Measurements from ENCODE around the gene CNTNAP4. TPM values are rescaled to one million over a fixed set of nuclear protein-coding genes. Genes with fewer than 3 reads are reported as not detected.

Gene CNTNAP4
- total and polyA plus RNA-seq, 3 experiments from 2014 or later = not detected

DNA sequence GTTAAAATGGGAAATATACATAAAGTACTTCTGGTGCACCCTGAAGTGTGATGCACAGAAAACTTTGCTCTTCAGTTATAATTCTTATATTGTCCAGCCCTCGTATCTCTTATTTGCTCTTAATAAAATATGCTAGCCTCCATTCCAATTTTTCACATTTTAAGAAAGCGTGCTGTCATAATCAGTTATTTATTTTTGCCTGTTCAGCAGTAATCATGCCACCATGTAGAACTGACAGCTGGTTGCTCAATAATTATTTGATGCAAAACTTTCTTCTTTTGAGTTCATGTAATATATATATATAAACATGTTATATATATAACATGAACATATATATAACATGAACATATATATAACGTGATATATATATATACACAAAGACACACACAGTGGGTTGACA, 294.6 kb downstream of the CNTNAP4 start:
- peaks cover 6 to 24% (median 10%) of the 10 kb centered on the region in 5 donors for H3K9me3 Mint-ChIP-seq
- CTCF ChIA-PET = no interaction called here
- H3K36me3 Mint-ChIP-seq = peaks cover 0 to 2% (median 0%) of the 10 kb centered on the region in 3 donors
- POLR2A ChIA-PET = no interaction called here
- no peaks in the 10 kb centered on the region for H3K27me3 ChIP-seq (ENCODE audit: insufficient read depth, low read length, poor library complexity, severe bottlenecking)
- H3K27ac ChIP-seq (ENCODE audit: low read depth, low read length) = no peak overlapping the region
- no peaks in the 10 kb centered on the region for H3K9me3 ChIP-seq (ENCODE audit: low read length)
- H3K27ac Mint-ChIP-seq = no peak overlapping the region
- no peaks in the 10 kb centered on the region for H3K36me3 ChIP-seq (ENCODE audit: insufficient read depth, low read length)
- H3K4me3 ChIP-seq (ENCODE audit: low read length) = no peak overlapping the region
- DNase-seq = no peak
- H3K27me3 Mint-ChIP-seq = no peaks in the 10 kb centered on the region
- no peaks in the 10 kb centered on the region for H3K4me1 ChIP-seq (ENCODE audit: insufficient read depth, low read length)
- no peak overlapping the region for H3K4me3 Mint-ChIP-seq
- H3K4me1 Mint-ChIP-seq = no peaks in the 10 kb centered on the region

DNA sequence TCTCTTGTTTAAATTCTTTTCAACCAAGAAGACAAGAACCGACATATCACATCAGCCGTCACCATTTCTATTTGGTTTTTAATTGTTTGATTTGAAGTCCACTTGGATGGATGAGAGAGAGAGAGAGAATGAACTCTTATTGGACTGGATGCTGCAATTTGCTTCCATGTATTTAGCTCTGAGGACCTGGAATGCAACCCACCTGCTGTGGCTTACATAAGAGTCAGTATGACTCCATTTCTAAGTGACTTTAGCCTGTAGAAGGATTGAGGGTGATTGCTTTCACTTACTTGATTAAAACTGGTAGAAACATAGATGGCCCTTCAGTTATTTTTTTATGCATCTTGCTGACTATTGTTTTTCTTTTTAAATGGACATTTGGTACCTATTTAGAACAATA, 296.1 kb downstream of the CNTNAP4 start:
- Histone ChIP-seq H3K4me3 (ENCODE audit: low read length) (no peak overlapping the region), H3K27me3 (ENCODE audit: insufficient read depth, low read length, poor library complexity, severe bottlenecking) (no peaks in the 10 kb centered on the region), H3K9me3 (ENCODE audit: low read length) (no peaks in the 10 kb centered on the region), H3K36me3 (ENCODE audit: insufficient read depth, low read length) (no peaks in the 10 kb centered on the region), H3K27ac (ENCODE audit: low read depth, low read length) (no peak overlapping the region), H3K4me1 (ENCODE audit: insufficient read depth, low read length) (no peaks in the 10 kb centered on the region)
- no peak overlapping the region for H3K4me3 Mint-ChIP-seq
- H3K9me3 Mint-ChIP-seq = peaks cover 4 to 31% (median 10%) of the 10 kb centered on the region in 5 donors
- no peaks in the 10 kb centered on the region for H3K4me1 Mint-ChIP-seq
- H3K36me3 Mint-ChIP-seq = peaks cover 0 to 2% (median 0%) of the 10 kb centered on the region in 3 donors
- no peak overlapping the region for H3K27ac Mint-ChIP-seq
- no peaks in the 10 kb centered on the region for H3K27me3 Mint-ChIP-seq
- ChIA-PET CTCF (no interaction called here), POLR2A (no interaction called here)
- no peak for DNase-seq

DNA sequence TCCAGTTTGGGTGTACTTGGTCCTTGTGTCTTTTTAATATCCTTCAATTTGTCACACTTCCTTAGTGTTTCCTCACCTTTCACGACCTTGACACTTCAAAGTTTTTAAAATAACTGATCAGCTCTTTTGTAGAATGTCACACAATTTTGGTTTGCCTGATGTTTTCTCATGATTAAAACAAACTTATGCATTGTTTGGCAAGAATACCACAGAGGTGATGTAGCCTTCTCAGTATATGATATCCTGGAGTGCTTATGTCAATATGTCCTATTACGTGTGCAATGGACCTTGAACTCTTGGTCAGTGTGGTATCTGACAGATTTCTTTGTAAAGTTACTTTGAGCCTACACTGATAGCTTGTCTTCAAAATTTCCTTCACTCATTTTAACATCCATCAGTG, 297.4 kb downstream of the CNTNAP4 start:
- Mint-ChIP-seq H3K36me3 (peaks cover 0 to 2% (median 0%) of the 10 kb centered on the region in 3 donors), H3K9me3 (peaks cover 4 to 27% (median 12%) of the 10 kb centered on the region in 5 donors), H3K27me3 (no peaks in the 10 kb centered on the region), H3K27ac (no peak overlapping the region), H3K4me1 (no peaks in the 10 kb centered on the region), H3K4me3 (no peak overlapping the region)
- Histone ChIP-seq H3K27me3 (ENCODE audit: insufficient read depth, low read length, poor library complexity, severe bottlenecking) (no peaks in the 10 kb centered on the region), H3K4me3 (ENCODE audit: low read length) (no peak overlapping the region), H3K4me1 (ENCODE audit: insufficient read depth, low read length) (no peaks in the 10 kb centered on the region), H3K27ac (ENCODE audit: low read depth, low read length) (no peak overlapping the region), H3K9me3 (ENCODE audit: low read length) (no peaks in the 10 kb centered on the region), H3K36me3 (ENCODE audit: insufficient read depth, low read length) (no peaks in the 10 kb centered on the region)
- CTCF ChIA-PET = no interaction called here
- no peak for DNase-seq
- POLR2A ChIA-PET = no interaction called here

DNA sequence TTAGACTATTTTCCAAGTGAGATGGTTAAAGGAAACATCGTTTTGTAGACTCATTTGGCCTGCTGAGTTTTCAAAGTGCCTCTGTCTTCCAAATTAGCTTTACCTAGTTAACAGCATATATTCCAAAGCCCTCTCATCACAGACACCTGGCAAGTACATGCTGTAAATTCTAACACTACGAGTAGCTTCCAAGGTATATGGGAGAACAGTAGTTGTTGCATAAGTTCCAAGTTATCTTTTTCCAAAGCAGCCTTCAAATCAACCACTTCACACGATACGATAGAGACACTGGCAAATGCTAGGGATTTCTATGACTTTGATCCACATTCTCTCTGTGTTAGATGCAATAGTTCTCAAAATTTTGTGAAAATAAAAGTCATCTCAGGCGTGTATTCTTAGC, 299.3 kb downstream of the CNTNAP4 start:
- no peak overlapping the region for H3K4me3 ChIP-seq (ENCODE audit: low read length)
- POLR2A ChIA-PET = no interaction called here
- Mint-ChIP-seq H3K36me3 (peaks cover 0 to 2% (median 0%) of the 10 kb centered on the region in 3 donors), H3K27me3 (no peaks in the 10 kb centered on the region), H3K4me3 (no peak overlapping the region), H3K4me1 (no peaks in the 10 kb centered on the region), H3K9me3 (peaks cover 6 to 16% (median 9%) of the 10 kb centered on the region in 5 donors), H3K27ac (no peak overlapping the region)
- DNase-seq = no peak
- CTCF ChIA-PET = no interaction called here
- no peaks in the 10 kb centered on the region for H3K4me1 ChIP-seq (ENCODE audit: insufficient read depth, low read length)
- H3K9me3 ChIP-seq (ENCODE audit: low read length) = no peaks in the 10 kb centered on the region
- no peaks in the 10 kb centered on the region for H3K27me3 ChIP-seq (ENCODE audit: insufficient read depth, low read length, poor library complexity, severe bottlenecking)
- no peaks in the 10 kb centered on the region for H3K36me3 ChIP-seq (ENCODE audit: insufficient read depth, low read length)
- H3K27ac ChIP-seq (ENCODE audit: low read depth, low read length) = no peak overlapping the region

DNA sequence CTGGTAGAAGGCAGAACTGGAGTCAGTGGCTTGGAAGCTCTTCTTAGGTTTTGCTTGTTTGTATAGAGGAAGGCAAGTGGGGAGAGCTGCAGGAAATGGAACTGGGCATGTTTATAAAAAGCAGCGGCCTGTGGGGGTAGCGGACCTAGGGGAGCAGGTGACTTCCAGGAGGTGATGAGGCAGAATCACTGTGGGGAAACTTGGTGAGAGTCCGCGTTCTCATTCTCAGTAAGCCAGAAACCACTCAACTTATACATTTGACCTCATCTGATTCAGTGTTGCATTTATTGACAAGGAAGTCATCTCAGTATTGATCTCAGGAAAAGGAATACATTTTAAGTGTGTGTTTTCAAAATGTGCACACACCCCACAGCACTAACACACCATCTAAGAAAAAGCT, 299.8 kb downstream of the CNTNAP4 start:
- H3K4me1 Mint-ChIP-seq = no peaks in the 10 kb centered on the region
- CTCF ChIA-PET = no interaction called here
- peaks cover 5 to 17% (median 10%) of the 10 kb centered on the region in 5 donors for H3K9me3 Mint-ChIP-seq
- no peaks in the 10 kb centered on the region for H3K9me3 ChIP-seq (ENCODE audit: low read length)
- H3K36me3 ChIP-seq (ENCODE audit: insufficient read depth, low read length) = no peaks in the 10 kb centered on the region
- no peaks in the 10 kb centered on the region for H3K4me1 ChIP-seq (ENCODE audit: insufficient read depth, low read length)
- DNase-seq = no peak
- no peaks in the 10 kb centered on the region for H3K36me3 Mint-ChIP-seq
- H3K27ac ChIP-seq (ENCODE audit: low read depth, low read length) = no peak overlapping the region
- H3K4me3 Mint-ChIP-seq = no peak overlapping the region
- H3K27me3 Mint-ChIP-seq = no peaks in the 10 kb centered on the region
- H3K27ac Mint-ChIP-seq = no peak overlapping the region
- no peak overlapping the region for H3K4me3 ChIP-seq (ENCODE audit: low read length)
- POLR2A ChIA-PET = no interaction called here
- no peaks in the 10 kb centered on the region for H3K27me3 ChIP-seq (ENCODE audit: insufficient read depth, low read length, poor library complexity, severe bottlenecking)

DNA sequence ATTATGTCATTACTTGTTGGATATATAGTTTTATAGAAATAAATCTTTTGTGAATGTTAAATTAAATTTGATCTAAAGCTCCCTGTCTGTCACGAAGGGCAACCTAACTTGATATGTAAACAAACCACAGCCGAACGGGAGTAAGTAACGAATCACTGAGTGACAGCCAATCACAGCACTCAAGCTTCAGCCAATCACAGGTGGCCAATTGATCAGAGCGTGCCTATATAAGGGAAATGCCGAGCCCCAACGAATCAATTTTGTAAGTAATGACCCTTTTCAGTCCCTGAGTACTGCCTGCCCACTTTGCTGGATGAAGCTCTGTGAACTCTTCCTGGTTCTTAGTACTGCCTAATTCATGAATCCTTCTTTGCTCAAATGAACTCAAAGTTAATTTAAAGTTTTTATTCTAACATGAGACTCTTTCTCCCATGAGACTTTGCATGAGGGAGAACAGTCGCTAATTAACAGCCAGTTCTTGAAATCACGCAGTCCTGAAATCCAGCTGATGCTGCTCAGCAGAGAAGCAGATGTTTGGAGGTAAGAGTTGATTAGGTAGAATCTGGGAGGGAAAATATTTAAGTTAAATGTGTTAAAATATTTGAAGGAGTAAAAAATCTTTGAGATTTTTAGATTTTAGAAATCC, 302.2 kb downstream of the CNTNAP4 start:
- CTCF ChIA-PET = no interaction called here
- Mint-ChIP-seq H3K4me3 (no peak overlapping the region), H3K4me1 (no peaks in the 10 kb centered on the region), H3K9me3 (peaks cover 6 to 14% (median 9%) of the 10 kb centered on the region in 5 donors), H3K36me3 (no peaks in the 10 kb centered on the region), H3K27ac (no peak overlapping the region), H3K27me3 (no peaks in the 10 kb centered on the region)
- H3K9me3 ChIP-seq (ENCODE audit: low read length) = no peaks in the 10 kb centered on the region
- POLR2A ChIA-PET = no interaction called here
- H3K36me3 ChIP-seq (ENCODE audit: insufficient read depth, low read length) = no peaks in the 10 kb centered on the region
- no peak for DNase-seq
- no peaks in the 10 kb centered on the region for H3K27me3 ChIP-seq (ENCODE audit: insufficient read depth, low read length, poor library complexity, severe bottlenecking)
- H3K4me1 ChIP-seq (ENCODE audit: insufficient read depth, low read length) = no peaks in the 10 kb centered on the region
- no peak overlapping the region for H3K27ac ChIP-seq (ENCODE audit: low read depth, low read length)
- H3K4me3 ChIP-seq (ENCODE audit: low read length) = no peak overlapping the region

DNA sequence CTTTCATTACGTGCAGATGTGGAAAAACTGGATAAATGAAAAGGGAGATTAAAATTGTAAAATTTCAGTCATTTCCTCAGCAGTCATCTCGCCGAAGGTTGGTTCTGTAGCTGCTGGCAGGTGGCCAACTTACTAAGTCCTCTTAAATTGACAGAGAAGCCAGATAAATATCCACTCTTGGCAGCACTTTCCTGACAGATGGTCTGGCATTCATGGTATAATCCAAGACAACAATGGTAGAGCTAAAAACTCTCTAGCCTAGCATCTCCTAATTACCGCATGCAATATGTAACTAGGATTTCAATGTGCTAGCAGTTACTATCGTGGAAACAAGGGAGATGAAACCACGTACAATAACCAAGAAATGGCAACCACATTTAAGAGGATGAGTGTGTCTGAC, 306.3 kb downstream of the CNTNAP4 start:
- no peaks in the 10 kb centered on the region for H3K4me1 Mint-ChIP-seq
- H3K36me3 Mint-ChIP-seq = no peaks in the 10 kb centered on the region
- DNase-seq = no peak
- ChIA-PET POLR2A (no interaction called here), CTCF (no interaction called here)
- Histone ChIP-seq H3K27ac (ENCODE audit: low read depth, low read length) (no peak overlapping the region), H3K4me1 (ENCODE audit: insufficient read depth, low read length) (no peaks in the 10 kb centered on the region), H3K27me3 (ENCODE audit: insufficient read depth, low read length, poor library complexity, severe bottlenecking) (no peaks in the 10 kb centered on the region), H3K9me3 (ENCODE audit: low read length) (no peaks in the 10 kb centered on the region), H3K4me3 (ENCODE audit: low read length) (no peak overlapping the region), H3K36me3 (ENCODE audit: insufficient read depth, low read length) (no peaks in the 10 kb centered on the region)
- H3K4me3 Mint-ChIP-seq = no peak overlapping the region
- H3K27me3 Mint-ChIP-seq = no peaks in the 10 kb centered on the region
- H3K9me3 Mint-ChIP-seq = peaks cover 3 to 12% (median 10%) of the 10 kb centered on the region in 5 donors
- no peak overlapping the region for H3K27ac Mint-ChIP-seq

DNA sequence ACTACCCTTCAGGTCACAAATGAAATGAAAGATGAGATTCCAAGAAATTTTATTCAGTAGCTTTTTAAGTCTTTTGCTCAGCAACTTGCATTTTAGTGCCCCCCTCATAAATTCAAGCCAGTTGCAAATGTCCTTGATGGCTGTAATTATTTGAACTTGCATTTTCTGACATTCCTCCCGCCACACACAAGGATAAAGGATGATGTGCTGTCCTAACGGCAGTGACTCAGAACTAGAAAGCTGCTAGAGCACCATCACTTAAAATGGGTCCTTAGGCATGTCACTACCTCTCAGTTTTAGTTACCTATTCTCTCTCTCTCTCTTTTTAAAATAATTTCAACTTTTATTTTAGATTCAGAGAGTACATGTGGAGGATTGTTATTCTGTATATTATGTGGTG, 306.7 kb downstream of the CNTNAP4 start:
- no peaks in the 10 kb centered on the region for H3K9me3 ChIP-seq (ENCODE audit: low read length)

More for the DNA sequence above, 306.7 kb downstream of the CNTNAP4 start:
- Mint-ChIP-seq H3K27ac (no peak overlapping the region), H3K36me3 (no peaks in the 10 kb centered on the region), H3K4me1 (no peaks in the 10 kb centered on the region), H3K9me3 (peaks cover 3 to 12% (median 10%) of the 10 kb centered on the region in 5 donors), H3K27me3 (no peaks in the 10 kb centered on the region), H3K4me3 (no peak overlapping the region)
- no peaks in the 10 kb centered on the region for H3K4me1 ChIP-seq (ENCODE audit: insufficient read depth, low read length)
- DNase-seq = no peak
- no peak overlapping the region for H3K27ac ChIP-seq (ENCODE audit: low read depth, low read length)
- no peaks in the 10 kb centered on the region for H3K36me3 ChIP-seq (ENCODE audit: insufficient read depth, low read length)
- CTCF ChIA-PET = no interaction called here
- H3K27me3 ChIP-seq (ENCODE audit: insufficient read depth, low read length, poor library complexity, severe bottlenecking) = no peaks in the 10 kb centered on the region
- H3K4me3 ChIP-seq (ENCODE audit: low read length) = no peak overlapping the region
- POLR2A ChIA-PET = no interaction called here
